SHP77 treated with DMSO at 0.1 percent for 48 hours (cell line): ENCODE measurements around the gene HIRIP3.
"Not testable (repeated sequence)": the region's sequence is repeated elsewhere in the genome, so short reads cannot be mapped to it uniquely, and the experiment has no call there.

Experiments used
- DNase-seq: peaks from one replicate; lab custom pipeline; 2025; lab: John Stamatoyannopoulos, UW

HIRIP3 gene

GRCh38 chr16:29959821-29960220 lies 35.6 kb downstream of the HIRIP3 start:
- DNase-seq, result not testable (repeated sequence)

- DNase-seq, result no peak
Observed at GRCh38 chr16:29959293-29959692, 36.1 kb downstream of the HIRIP3 start.

GRCh38 chr16:29958756-29959155 lies 36.7 kb downstream of the HIRIP3 start:
- DNase-seq, result no peak

- no peak for DNase-seq
Observed at GRCh38 chr16:29951625-29952365, 43.6 kb downstream of the HIRIP3 start.

- DNase-seq, result no peak
Observed at GRCh38 chr16:29950806-29951461, 44.5 kb downstream of the HIRIP3 start.

- no peak for DNase-seq
Observed at GRCh38 chr16:29947897-29948296, 47.5 kb downstream of the HIRIP3 start.

- peak; percentile 53 for DNase-seq
Observed at GRCh38 chr16:29943846-29944799, 51.3 kb downstream of the HIRIP3 start.
